GM18907 (cell line): ENCODE data around the gene HOXB5.

Experiments
- ATAC-seq: cut with Tn5 transposase; IDR thresholded peaks from one replicate; pipeline ENCODE4 v1.9.1; 2021; ENCODE audit warnings: mild to moderate bottlenecking, moderate library complexity; ENCODE audit not compliant: unreplicated experiment

Gene HOXB5

GRCh38 chr17:48617471-48618255 lies 24.1 kb upstream of the HOXB5 start:
- ATAC-seq, result no peak

DNA sequence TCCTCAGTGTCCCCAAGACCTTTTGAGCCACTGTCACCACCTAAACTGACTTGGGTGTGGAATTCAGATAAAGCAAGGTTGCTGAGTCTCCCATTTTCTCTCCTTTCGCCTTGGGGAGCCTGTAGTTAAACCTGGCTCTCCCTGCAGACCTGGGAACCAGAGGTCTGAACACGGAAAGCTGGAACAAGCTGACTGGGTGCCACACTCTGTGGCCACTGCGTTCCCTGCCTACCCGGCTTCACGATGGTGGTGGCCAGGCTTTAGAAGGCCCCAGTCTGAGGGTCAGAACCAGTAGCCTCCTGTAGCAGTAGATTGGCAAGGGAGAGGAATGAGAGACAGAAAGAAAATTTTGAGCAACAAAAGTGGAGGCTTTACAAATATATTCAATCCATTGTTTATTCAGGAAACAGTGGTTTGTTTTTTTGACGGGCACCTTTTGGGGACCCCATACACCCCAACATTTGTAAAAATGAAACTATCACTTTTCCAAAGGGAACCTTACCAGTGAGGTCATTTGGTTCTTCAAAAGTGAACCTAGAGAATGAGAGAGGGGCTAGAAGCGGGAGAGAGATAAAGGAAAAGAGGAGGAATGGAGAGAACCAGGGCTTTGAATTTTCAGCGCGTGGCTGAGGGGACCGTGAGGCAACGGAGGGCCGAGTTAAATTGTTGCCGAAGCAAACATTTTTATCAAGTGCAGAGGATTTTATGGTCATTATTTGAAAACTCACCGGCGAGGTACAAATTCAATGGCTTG lies 23.3 kb upstream of the HOXB5 start:
- ATAC-seq, result no peak

DNA sequence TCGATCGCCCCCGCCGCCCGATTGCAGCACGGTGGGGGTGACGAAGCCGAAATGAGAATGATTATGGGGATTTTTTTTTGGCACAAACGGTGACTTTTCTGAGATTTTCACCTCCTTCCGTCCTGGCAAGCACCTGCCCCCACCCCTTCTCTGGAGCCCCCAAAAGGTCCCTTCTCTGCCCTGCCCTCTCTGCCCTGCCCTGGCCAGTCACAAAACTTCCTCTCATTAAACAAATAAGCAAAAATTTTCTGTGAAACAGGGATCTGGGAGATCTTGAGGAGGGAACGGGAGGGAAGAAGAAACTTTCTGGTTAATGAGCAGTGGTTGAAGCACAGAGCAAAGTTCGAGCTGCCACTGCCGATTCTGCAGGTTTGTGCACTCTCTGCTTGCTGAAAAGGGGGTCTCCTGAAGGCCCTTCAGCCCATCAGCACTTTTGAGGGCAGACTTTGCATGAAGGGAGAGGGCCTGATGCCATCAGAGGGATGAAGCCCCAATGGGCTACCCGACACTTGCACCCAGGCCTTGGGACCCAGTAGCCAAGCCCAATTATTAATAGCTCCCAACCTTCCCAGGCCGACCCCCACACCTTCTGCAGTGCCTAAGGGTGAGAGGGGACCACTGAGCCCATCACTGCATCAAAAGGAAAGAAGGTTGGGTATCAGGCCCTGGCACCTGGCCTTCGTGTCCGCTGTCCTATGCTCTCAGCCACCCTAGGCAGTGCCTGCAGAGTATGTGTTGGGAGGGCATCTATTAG lies 22.6 kb upstream of the HOXB5 start:
- ATAC-seq, result no peak

DNA sequence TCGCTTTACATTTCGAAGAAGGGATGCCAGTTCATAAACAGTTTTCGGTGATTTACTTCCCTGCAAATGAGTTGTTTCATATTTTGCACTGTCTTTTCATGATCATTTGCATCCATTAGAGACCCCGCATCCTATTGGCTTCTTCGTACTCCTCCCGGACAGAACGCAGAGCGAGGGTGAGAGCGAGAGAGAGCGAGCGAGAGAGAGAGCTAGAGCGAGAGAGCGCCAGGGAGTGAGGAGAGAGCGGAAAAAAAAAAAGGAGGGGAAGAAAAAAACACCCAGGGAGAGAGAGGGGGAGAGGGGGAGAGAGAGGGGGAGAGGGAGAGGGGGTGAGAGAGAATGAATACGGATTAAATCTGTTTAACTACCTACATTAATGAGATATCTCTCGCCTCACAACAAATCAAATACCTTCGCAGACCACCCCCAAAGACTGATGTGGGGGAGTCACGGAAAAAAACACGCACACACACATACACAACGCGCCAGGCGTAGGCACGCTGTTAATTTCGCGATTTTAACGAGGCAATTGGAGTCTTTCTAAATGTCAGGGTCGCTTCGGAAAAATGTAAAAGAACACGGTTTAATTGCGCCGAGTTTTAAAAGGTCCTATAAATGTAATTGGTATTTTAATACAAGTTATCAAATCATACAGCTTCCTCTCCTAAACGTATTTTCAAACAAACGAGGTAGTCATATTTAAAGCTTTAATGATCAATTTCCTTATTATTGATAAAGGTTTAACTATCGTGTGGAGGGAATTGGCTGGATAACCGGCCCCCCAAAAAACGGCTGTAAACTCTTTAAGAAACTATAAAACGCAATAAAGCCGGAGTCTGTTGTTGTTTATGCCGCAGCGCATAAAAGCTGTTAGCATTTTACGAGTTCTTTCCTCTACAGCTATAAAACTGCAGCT lies 21.7 kb upstream of the HOXB5 start, which contains the start of gene HOXB8:
Gene HOXB8 (minus strand): TSS at position 246 of the 916 bp plus-strand sequence. CDS start 588 bp downstream, outside the sequence.
- ATAC-seq, result no peak

GRCh38 chr17:48613862-48614694 lies 20.5 kb upstream of the HOXB5 start:
- no peak for ATAC-seq

GRCh38 chr17:48612854-48613691 lies 19.5 kb upstream of the HOXB5 start:
- ATAC-seq, result no peak

GRCh38 chr17:48612456-48612853 lies 18.9 kb upstream of the HOXB5 start:
- no peak for ATAC-seq

DNA sequence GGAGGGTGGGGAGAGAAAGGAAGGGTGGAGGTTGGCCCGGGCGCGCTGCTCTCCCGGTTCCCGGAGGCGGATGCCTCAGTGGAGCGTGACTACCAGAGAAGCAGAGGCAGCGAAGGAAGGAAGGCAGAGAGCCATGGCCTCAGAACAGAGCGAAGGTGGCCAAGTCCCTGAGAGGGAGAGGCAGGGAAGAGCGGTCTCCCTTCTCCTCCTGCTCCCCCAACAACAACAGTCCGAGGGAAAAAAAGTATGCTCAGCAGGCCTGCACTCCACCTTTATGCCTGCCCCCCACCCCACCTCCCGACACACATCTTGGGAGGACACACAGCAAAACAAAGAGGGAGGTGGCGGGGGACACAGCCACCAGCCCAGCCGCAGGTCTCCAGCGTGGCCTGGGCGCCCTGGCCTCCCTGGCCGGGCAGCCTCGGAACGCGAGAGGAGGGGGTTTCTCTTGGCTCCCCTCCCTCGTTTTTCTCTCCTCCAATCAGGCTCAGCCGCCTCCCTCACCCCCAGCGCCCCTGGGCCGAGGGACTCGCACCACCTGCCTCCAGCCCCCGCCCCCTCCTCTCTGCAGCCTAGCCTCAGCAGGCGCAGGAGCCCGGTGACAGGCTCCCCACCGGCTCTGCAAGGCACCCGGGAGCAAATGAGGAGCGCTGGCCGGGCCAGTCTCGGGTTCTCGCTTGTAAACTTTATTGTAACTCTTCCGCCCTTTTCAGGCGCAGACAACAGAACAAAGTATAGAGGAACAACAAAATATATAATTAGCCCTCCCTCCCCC lies 18.3 kb upstream of the HOXB5 start:
- ATAC-seq, result no peak

GRCh38 chr17:48611213-48611612 lies 17.6 kb upstream of the HOXB5 start:
- no peak for ATAC-seq

GRCh38 chr17:48610282-48611211 lies 17.0 kb upstream of the HOXB5 start, which contains the start of gene HOXB7:
HOXB7 (minus strand) TSS chr17:48611017; CDS start chr17:48610918, 99 bp downstream.
- ATAC-seq, result no peak

- ATAC-seq, result no peak
Measured at GRCh38 chr17:48609759-48610281, 16.2 kb upstream of the HOXB5 start.

DNA sequence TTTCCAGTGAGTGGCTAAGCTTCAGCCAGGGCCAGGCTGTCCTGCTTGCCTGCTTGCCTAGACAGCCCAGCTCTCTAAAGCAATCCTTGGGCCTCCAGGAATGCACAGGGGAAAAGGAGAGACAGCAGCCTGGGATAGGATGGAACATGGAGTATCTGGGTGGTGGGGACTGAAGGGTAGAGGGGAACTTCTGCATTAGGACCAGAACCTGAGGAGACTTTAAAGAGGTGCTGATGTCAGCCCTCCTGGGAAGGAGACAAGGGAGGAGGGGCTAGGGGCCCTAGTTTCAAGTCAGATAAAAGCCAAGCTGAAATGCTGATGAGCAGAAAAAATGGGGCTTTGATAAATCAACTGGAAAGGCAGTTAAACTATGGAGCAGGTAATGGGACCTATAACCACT lies 15.5 kb upstream of the HOXB5 start:
- no peak for ATAC-seq

- no peak for ATAC-seq
Measured at GRCh38 chr17:48608494-48608834, 14.9 kb upstream of the HOXB5 start.

GRCh38 chr17:48606892-48607614 lies 13.5 kb upstream of the HOXB5 start:
- ATAC-seq, result no peak

DNA sequence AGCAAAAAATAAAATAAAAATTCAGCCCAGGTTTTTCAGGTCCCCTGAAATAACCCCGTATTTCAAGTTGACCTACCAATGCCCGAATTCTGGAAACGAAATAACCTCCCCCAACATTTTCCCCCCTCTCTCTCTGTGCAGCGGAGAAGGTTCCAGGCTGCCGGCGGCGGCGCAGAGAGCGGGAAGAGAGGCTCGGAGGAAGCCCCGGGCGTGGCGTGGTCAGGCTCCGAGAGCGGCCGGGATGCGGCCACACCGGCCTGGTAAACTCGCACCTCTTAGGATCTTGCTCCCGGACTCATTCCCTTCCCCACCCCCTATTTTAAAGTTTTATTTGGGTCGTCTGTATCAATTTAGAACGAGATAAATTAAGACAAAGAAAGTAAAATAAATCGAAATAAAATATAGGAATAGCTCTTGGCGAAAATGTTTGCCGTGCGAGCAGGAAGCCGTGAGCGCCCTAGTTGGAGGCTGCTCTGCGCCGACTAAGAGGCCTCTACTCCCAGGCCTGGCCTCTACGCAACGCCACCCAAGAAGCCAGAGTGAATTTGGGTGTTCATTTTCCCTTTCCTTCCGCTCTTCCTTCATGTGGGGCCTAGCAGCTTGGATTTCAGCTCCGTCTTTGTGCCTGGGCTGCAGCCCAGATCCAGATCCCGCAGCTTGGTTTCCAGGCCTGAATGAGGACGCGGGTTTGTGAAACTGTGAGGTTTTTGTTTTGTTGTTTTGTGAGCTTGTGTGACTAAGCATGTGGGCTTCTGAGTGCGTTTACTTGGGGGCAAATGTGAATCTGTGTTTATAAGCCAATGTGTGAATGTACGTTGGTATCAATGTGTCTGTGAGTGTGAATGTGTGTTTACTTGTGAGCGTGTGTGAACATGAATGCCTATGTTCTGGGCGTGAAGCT lies 12.7 kb upstream of the HOXB5 start:
- no peak for ATAC-seq
